ENCODE measurements around the gene PPM1K. TPM values are rescaled to one million over a fixed set of nuclear protein-coding genes. Genes with fewer than 3 reads are reported as not detected.

The PPM1K gene
- total RNA-seq, 1 donor from 2014 or later = 9.7 TPM

- Mint-ChIP-seq H3K27ac (ENCODE audit: unreplicated experiment) (no peak overlapping the region), H3K9me3 (ENCODE audit: unreplicated experiment) (no peaks in the 10 kb centered on the region), H3K27me3 (ENCODE audit: unreplicated experiment) (no peaks in the 10 kb centered on the region), H3K4me1 (ENCODE audit: unreplicated experiment) (no peaks in the 10 kb centered on the region), H3K4me3 (ENCODE audit: unreplicated experiment) (no peak overlapping the region), H3K36me3 (ENCODE audit: low read depth, unreplicated experiment) (peaks cover 3% of the 10 kb centered on the region)
- TF ChIP-seq, protein P1, sequence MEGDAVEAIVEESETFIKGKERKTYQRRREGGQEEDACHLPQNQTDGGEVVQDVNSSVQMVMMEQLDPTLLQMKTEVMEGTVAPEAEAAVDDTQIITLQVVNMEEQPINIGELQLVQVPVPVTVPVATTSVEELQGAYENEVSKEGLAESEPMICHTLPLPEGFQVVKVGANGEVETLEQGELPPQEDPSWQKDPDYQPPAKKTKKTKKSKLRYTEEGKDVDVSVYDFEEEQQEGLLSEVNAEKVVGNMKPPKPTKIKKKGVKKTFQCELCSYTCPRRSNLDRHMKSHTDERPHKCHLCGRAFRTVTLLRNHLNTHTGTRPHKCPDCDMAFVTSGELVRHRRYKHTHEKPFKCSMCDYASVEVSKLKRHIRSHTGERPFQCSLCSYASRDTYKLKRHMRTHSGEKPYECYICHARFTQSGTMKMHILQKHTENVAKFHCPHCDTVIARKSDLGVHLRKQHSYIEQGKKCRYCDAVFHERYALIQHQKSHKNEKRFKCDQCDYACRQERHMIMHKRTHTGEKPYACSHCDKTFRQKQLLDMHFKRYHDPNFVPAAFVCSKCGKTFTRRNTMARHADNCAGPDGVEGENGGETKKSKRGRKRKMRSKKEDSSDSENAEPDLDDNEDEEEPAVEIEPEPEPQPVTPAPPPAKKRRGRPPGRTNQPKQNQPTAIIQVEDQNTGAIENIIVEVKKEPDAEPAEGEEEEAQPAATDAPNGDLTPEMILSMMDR (IDR thresholded peaks at IDR 0.05; ENCODE audit: unreplicated experiment) = no peak
- DNase-seq (ENCODE audit: low spot score) = no peak
Measured at GRCh38 chr4:88297725-88298454, 13.5 kb upstream of the PPM1K start.

- Mint-ChIP-seq H3K9me3 (ENCODE audit: unreplicated experiment) (no peaks in the 10 kb centered on the region), H3K27me3 (ENCODE audit: unreplicated experiment) (no peaks in the 10 kb centered on the region), H3K4me1 (ENCODE audit: unreplicated experiment) (no peaks in the 10 kb centered on the region), H3K4me3 (ENCODE audit: unreplicated experiment) (no peak overlapping the region), H3K36me3 (ENCODE audit: low read depth, unreplicated experiment) (peaks cover 3% of the 10 kb centered on the region), H3K27ac (ENCODE audit: unreplicated experiment) (no peak overlapping the region)
- TF ChIP-seq, protein P1 (IDR thresholded peaks at IDR 0.05; ENCODE audit: unreplicated experiment) = no peak
- no peak for DNase-seq (ENCODE audit: low spot score)
Measured at GRCh38 chr4:88297212-88297516, 12.8 kb upstream of the PPM1K start.

DNA sequence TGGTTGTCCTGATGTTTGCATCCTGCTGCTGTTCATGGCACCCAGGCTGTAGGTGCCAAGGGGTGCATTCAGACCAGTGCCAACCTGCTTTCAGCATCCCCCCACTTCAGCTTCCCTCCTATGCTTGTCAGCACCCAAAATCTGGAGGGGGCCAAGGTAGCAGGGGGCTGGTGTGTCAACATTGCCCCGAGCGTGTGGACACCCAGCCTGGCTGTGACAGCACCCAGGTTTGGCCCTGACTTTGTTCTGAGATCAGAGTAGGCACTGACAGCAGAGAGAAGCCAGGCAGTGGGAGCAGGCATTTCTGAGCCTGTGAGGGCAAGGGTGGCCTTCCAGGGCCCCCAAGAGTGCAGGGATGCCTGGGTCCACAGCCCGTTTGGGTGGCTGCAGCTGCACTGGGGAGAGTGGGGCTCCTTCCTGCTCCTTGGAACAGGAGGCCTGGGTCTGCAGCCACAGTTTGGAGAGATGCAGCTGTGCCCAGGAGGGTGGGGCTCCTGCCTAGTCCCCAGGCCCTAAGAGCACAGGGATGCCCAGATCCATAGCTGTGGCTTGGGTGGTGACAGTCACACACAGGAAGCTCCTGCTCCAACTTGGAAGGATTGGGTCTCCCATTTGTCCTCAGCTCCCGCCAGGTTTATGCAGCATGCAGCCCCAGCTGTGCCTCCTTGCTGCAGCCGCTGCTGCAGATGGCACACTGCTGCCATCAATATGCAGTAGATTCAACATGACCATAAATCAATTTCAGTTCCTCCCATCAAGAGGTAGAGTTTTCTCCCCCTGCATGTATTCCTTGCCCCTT lies 12.3 kb upstream of the PPM1K start:
- H3K9me3 Mint-ChIP-seq (ENCODE audit: unreplicated experiment) = no peaks in the 10 kb centered on the region
- no peaks in the 10 kb centered on the region for H3K4me1 Mint-ChIP-seq (ENCODE audit: unreplicated experiment)
- no peaks in the 10 kb centered on the region for H3K27me3 Mint-ChIP-seq (ENCODE audit: unreplicated experiment)
- peaks cover 3% of the 10 kb centered on the region for H3K36me3 Mint-ChIP-seq (ENCODE audit: low read depth, unreplicated experiment)
- DNase-seq (ENCODE audit: low spot score) = no peak
- no peak overlapping the region for H3K27ac Mint-ChIP-seq (ENCODE audit: unreplicated experiment)
- no peak overlapping the region for H3K4me3 Mint-ChIP-seq (ENCODE audit: unreplicated experiment)
- TF ChIP-seq, protein P1 (IDR thresholded peaks at IDR 0.05; ENCODE audit: unreplicated experiment) = no peak

- H3K27ac Mint-ChIP-seq (ENCODE audit: unreplicated experiment) = no peak overlapping the region
- DNase-seq (ENCODE audit: low spot score) = no peak
- H3K4me3 Mint-ChIP-seq (ENCODE audit: unreplicated experiment) = no peak overlapping the region
- H3K4me1 Mint-ChIP-seq (ENCODE audit: unreplicated experiment) = no peaks in the 10 kb centered on the region
- no peaks in the 10 kb centered on the region for H3K27me3 Mint-ChIP-seq (ENCODE audit: unreplicated experiment)
- no peaks in the 10 kb centered on the region for H3K9me3 Mint-ChIP-seq (ENCODE audit: unreplicated experiment)
- TF ChIP-seq, protein P1 (IDR thresholded peaks at IDR 0.05; ENCODE audit: unreplicated experiment) = no peak
- H3K36me3 Mint-ChIP-seq (ENCODE audit: low read depth, unreplicated experiment) = peaks cover 3% of the 10 kb centered on the region
Measured at GRCh38 chr4:88295656-88296055, 11.3 kb upstream of the PPM1K start.

- no peak overlapping the region for H3K4me3 Mint-ChIP-seq (ENCODE audit: unreplicated experiment)
- no peak overlapping the region for H3K27ac Mint-ChIP-seq (ENCODE audit: unreplicated experiment)
- DNase-seq (ENCODE audit: low spot score) = no peak
- no peaks in the 10 kb centered on the region for H3K4me1 Mint-ChIP-seq (ENCODE audit: unreplicated experiment)
- no peaks in the 10 kb centered on the region for H3K27me3 Mint-ChIP-seq (ENCODE audit: unreplicated experiment)
- TF ChIP-seq, protein P1 (IDR thresholded peaks at IDR 0.05; ENCODE audit: unreplicated experiment) = no peak
- H3K36me3 Mint-ChIP-seq (ENCODE audit: low read depth, unreplicated experiment) = no peaks in the 10 kb centered on the region
- no peaks in the 10 kb centered on the region for H3K9me3 Mint-ChIP-seq (ENCODE audit: unreplicated experiment)
Measured at GRCh38 chr4:88291003-88291402, 6.6 kb upstream of the PPM1K start.
